ENCODE results near the gene AGPAT4.

The AGPAT4 gene

DNA sequence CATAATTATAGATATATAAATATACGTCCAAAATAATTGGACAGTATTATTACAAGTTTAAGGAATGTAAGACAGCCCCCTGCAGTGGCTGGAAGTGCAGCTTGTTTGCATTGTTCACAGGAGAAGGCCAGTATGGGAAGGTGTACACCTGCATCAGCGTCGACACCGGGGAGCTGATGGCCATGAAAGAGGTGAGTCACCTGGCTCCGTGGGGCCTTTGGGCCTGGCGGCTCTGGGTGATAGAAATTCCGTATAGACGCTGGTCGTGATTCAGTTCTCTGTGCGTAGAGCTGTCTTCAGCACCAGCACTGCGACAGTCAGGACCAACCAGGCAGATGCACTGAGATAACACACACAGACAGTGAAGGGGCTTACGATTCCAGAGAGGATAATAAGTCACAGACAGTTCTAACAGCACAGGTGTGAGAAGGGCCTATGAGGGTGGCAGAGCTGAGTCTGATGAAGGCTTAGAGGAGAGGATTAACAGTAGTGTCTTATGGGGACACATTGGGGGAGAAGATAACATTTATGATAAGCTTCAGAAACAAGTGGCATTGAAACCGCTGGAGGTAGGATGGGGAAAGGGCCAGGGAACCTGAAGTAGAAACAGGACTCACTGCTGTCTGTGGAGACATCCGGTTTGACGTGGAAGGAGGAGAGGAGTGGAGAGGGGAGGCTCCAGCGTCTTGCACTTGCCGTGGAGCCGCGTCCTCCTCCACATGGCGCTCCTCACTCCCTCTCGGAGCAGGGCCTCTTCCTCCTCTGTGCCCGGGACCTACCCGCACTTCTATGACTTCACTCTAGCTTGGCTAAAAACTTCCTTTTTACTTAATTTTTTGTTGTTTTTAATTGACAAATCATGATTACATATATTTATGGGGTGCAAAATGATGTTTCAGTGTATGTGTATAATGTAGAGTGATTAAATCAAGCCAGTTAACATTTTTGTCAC, 165.8 kb downstream of the AGPAT4 start:
- DNase-seq = no peak

DNA sequence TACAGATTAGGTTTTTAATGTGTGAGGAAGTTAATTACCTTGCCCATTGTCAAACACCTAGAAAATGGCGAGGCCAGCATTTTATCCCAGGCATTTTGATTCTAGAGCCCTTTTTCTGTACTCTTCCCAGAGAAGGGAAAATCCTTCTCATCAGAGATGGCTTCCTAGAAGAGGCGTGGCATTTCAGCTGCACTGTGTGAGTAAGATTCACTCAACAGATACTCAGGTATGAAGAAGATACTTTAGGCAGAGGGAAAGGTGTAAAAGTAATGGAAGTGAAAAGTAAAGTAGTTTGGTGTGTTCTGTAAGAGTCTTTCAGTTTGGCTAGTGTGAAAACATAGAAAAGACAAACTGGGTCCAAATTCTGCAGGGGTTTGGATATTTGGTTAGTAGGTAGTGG, 168.5 kb downstream of the AGPAT4 start:
- no peak for DNase-seq

DNA sequence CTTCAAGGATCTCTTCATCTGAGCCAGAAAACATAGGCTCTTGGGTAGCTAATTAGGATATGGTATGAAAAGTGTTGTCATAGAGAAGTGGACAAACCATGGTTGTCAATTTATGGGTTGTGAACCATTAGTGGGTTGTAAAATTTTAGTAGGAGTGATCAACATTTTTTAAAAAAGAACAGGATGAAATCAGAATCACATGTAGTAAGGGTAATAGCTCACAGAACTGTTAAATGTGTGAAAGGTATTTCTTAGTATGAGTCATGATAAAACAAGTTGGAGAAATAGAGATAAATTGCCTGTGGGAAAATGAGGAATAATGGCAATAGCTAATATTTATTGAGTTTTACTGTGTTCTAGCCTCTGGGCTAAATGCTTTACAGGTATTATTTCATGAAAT, 168.9 kb downstream of the AGPAT4 start:
- no peak for DNase-seq

DNA sequence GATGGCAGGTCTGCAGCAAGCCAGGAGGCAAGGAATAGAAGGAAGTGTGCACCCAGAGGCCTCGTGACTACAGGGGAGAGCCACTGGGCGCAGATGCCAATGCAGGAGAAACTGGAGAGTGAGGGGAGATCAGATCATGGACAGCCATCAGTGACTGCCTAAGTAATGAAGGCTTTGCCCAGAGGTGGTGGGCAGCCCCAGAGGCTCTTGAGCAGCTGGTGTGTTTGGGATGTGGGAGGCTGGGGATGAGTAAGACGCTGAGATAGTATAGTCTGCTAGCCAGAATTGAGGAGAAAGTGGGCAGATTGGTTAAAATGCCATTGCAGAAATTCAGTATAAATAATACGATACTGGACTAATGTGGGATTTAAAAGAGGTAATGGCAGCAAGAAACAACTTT, 170.4 kb downstream of the AGPAT4 start:
- DNase-seq = no peak

DNA sequence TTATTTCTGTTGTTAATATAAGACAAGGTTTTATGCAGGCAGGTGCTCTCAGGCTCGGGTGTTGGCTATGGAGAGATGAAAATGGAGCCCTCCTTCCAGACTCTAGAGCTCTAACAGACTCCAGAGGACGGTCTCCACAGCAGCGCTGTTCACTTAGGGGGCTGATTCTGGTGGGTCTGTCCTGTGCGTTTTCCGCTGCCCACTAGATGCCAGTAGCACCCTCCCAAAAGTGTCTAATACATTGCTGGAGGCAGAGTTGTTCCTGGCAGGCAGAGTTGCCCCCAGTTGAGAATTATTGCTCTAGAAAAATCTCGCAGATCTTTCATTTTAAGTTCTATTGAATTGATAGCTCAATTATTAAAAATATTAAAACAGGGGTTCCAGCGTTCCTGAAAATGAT, 172.3 kb downstream of the AGPAT4 start:
- DNase-seq = peak; percentile 23

DNA sequence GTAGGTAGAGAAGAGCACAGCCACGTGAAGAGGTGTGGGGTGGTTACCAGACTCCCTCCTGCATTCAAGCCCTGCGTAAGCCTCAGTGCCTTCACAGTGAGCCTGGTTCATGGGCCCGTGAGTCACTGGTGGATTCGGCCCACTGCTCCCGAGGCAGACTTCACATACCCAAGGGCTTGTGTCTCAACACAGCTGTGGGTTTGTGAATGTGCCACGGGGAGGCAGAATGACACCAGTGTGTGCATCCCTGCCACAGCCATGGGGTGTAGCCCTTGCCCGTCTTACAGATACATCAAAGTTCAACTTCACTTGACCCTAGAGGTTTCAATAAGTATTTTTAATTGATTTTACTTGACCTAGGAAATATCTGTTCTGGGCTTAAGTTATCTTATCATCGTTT, 173.8 kb downstream of the AGPAT4 start:
- DNase-seq = no peak

DNA sequence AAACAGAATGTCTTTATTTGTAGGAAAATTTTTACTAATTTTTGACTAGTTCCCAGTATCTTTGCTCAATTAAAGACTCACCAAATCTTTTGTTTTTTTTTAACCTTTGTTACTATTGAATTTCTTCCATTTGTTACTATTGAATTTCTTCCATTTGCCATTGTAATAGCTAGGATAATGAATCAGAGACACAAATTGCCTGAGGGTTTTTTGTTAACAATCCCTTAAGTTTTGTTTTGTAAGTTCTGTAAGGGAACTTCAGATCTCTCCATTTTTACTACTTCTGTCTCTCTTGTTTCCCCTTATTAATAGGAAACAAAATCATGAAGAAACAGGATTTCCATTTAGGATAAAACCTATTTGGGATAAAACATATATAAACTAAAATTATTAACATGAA, 177.9 kb downstream of the AGPAT4 start:
- DNase-seq = no peak

DNA sequence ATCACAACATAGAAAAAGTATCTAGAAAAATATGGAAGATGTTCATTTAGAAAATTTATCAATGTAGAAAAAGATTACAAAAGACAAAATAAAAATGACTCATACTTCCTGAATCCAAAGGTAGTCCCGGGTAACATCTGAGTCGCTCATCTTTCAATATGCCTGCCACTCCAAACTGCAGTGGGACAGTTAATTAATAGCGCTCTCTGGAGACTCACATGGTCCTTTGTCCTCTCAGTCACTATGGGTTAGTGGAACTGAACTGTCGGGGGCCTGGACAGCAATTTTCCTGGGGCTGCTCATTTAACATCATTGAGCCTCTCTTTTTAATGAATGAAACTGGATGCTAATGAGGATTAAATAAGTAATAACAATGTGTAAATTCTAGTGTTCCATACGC, 178.9 kb downstream of the AGPAT4 start:
- no peak for DNase-seq

DNA sequence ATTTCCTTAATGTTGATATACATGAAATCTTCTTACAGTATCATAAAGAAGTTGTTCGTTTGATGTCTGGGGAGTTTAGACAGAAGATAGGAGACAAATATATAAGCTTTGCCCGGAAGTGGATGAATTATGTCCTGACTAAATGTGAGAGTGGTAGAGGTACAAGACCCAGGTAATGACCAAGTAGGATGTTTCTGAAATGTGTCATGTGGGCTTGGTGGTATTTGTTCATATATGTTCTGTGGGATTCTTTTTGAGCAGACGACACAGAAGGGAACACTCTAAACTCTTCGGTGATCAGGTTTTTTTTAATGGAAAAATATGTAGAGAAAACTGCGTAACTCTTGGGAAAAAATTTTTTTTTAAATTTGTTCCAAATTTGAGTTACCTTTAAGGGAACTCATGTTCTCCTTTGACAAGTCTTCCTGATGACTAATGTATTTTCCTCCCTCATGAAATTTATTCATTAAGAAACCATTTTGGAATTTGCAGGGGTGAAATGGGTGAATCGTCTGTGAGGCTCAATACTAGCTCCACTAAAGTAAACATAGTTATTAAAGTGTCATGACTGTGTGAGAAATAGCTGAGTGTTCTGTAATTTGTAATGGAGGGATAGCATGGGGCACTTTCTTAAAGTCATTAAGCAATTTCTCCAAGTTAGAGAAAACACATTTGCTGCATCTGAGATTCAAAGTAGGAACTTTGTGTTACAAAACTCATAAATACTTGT, 181.7 kb downstream of the AGPAT4 start:
- DNase-seq = no peak

DNA sequence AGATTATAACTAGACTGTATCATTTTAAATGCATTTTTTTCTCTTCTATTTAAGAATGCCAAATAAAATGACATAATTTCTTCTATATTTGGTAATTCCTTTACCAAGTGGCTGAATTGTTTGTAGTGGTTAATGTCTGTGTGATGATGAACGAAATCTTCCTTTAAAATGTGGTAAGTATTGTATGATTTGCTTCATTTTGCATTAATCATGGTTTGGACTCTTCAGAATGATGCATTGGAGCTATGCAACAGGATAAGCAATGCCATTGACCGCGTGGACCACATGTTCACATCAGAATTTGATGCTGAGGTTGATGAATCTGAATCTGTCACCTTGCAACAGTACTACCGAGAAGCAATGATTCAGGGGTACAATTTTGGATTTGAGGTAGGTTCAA, 182.7 kb downstream of the AGPAT4 start:
- DNase-seq = no peak

DNA sequence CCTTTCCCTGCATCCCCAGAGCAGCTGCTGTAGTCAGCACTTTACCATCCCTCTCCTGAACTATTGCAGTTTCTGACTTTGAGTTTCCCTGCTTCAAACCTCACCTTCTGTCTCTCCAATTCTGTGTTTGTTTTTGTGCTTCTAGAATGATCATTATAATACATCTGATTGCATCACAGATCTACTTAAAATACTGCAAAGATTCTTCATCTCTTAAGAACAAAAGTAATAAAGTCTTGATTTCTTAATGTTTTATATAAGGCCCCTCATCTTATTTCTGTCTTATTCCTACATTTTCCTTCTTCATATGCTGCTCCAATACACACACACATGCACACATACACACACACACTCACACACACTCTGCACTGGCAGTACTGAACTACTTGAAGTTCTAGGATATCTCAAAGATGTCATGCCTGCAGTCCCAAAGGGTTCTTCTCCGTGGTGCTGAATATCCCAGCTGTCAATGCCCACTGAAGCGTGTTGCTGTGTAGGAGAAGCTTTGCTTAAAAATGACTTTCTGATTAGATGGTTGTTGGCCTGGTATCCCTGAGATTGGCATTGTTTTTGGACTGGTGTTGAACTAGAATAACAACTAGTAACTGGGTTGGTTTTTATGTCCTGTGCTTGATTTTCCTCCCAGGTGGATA, 185.1 kb downstream of the AGPAT4 start:
- DNase-seq = peak; percentile 15

DNA sequence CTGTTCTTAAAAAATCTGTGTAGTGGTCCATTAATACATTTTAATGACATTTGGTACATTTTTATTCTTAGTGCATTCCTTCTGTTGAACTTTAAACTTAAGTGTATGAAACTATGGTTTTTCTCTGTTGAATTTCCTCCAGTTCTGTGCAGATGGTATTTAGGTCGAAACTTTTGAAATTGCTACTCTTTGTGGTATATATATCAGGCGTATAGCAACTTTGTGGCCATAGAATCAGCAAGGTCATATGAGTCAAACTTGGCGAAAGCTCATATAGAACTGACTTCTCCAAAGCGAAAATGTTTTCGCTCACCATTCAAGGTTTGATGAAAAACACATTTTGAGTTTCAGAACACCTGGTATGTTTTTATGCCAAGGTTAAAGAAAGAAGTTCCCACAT, 188.6 kb downstream of the AGPAT4 start:
- DNase-seq = no peak

DNA sequence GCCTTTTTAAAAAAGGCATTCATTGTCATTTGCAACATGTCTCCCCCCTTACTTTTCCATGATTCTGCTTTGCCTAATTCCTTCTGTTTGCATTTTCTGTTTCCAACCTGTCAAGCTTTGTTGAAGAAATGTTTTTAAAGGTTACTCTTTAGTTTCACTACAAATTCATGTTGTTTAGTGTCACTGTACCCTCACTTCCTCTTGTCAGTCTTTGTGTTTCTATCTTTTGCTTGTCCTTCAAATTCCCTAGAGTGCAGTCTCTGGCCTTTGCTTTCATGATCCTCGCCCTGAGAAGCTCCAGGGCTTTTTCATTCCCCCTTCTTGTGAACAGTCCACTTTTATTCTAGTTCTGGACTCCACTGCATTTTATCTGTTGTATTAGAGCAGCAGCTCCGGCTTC, 191.6 kb downstream of the AGPAT4 start:
- DNase-seq = no peak

DNA sequence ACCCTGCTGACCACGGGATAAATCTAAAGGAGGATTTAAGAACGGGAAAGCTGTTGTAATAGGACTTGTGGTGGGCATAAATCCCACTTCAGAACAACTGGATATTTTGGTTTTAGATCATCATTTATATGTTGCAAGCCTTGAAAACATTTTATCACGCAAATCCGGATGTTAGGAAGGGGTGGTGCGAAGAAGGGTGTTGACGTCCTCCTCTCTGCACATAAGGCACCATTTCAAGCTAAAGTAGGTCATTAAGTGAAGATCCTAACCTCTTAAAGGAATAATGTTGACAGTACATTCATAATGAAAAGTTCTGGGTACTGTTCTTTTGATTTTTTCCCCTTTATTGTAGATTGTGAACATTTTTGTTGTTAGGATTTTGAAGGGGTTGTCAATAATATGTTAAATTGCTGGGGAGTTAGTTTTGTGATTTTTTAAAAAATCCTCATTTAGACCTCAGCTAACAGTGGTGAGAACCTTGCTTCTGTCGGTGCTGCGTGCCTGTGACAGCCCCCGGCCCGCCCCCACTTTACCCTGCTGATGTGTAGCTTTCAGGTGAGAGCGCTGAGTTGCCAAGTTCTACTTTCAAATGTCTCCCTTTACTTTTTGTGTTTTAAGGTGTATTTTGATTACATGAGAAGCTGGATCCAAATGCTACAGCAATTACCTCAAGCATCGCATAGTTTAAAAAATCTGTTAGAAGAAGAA, 193.4 kb downstream of the AGPAT4 start:
- DNase-seq = no peak

All from hematopoietic multipotent progenitor cell treated with erythropoietin and hydrocortisone succinate and interleukin-3 and kit ligand, for 6 days (in vitro differentiated cells).